ENCODE results near the gene PAWR.
"Not testable (repeated sequence)": the region's sequence is repeated elsewhere in the genome, so short reads cannot be mapped to it uniquely, and the experiment has no call there.

PAWR gene

DNA sequence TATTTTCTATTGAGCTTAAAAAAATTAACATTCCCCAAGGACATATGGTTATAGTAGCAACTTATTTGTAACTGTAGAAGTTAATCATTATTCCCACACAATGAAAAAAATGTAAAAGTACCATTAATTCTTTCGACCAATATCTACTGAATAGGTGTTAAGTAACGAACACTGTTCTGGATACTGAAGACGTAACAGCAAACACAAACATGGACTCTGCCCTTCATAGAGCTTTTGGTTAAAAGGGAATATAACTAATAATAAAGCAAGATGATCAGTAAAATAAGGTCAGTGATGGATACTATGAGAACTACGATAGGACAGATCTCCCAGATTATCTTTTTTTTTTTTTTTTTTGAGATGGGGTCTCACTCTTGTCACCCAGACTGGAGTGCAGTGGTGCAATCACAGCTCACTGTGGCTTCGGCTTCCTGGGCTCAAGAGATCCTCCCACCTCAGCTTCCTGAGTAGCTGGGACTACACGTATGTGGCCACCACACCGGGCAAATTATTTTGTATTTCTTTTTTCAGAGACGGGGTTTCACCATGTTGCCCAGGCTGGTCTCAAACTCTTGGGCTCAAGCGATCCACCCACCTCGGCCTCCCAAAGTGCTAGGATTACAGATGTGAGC is 93.9 kb downstream of the PAWR start:
- in situ Hi-C loops (cut with MboI; ENCODE audit: low sequenced_read_pairs): no loop called here

DNA sequence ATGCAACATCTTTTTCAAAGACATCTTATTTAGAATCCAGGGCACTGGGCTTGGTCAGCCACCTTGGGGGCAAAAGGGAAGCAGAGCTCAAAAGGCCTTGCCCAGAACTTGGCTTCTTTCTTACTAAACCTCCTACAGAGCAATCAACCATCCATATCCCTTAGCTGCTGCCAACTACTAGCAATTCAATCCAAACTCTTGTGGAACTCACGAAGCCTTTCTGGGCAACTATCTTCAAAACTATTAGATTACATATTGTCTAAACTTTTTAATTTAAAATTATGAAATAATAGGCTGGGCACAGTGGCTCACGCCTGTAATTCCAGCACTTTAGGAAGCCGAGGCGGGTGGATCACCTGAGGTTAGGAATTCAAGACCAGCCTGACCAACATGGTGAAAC is 95.5 kb downstream of the PAWR start:
- in situ Hi-C loops (cut with MboI; ENCODE audit: low sequenced_read_pairs): no loop called here

DNA sequence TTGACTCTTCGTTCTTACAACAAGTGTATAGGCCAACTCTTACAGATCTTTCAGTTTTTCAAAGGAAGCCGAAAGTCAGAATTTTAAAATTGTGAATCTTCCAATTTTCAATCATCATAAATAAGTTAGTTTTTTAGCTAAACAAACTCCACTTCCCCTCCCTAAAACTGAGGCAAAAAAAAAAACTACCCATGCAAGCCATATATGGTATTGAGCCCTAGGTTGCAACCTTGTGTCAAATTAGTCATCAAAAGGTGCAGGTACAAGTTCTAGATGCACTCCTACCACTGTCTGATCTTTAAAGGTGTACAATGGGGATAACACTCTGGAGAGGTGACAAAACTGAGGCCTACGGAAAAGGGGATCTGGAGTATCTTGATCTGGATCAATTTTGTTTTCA is 97.9 kb downstream of the PAWR start:
- in situ Hi-C loops (cut with MboI; ENCODE audit: low sequenced_read_pairs): no loop called here

DNA sequence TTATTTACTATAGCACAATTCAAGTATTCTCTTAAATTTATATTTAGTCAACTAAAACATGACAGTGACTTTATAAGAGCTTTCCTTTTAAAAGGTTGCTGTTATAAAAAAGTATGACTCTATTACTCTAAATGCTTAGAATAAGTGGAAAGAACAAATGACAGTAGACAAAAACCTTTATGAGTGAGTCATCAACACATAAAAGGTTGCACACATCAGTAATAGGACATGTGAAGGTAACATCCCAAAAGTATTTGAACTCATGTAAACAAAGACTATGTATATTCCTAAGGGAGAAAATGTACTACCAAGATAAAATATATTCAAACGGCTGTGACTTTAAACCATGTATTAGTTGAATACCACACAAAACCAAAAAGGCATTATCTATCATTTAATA is 98.8 kb downstream of the PAWR start:
- in situ Hi-C loops (cut with MboI; ENCODE audit: low sequenced_read_pairs): no loop called here

DNA sequence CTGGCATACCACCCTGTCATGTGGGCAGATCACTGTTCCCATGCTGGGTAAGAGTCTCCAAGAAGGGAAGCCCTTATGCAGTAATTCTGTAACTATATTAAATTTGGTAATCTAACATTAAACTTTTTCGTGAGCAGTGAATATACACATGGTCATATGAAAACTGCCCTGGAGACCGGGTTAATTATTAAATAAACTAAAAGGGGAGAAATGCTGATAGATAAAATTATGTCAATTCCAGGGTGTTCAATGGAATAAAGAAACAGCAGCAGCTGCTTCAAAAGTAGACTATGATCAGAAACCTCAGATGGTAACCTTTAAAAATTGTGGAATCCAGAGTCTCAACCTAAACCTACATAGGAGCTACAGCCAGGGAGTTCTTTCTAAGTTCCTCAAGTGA is 100.0 kb downstream of the PAWR start:
- in situ Hi-C loops (cut with MboI; ENCODE audit: low sequenced_read_pairs): no loop called here

DNA sequence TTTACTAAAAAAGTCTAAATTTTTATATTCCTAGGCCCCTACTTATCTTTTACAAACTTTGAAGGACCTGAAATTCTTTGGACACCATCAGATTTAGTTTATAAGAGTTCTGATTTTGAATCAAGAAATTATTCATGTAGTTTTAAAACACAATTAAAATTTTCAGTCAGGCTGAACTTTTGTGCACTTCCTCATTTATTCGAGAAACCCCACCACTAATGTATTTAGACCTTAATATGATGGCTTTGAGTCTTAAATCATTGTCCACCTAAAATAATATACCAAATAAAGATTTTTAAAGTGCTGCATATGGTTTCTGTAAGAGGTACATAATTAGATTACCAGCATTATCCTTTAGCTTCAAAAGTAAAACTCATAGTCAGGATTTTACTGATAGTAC is 103.4 kb downstream of the PAWR start:
- in situ Hi-C loops (cut with MboI; ENCODE audit: low sequenced_read_pairs): no loop called here

DNA sequence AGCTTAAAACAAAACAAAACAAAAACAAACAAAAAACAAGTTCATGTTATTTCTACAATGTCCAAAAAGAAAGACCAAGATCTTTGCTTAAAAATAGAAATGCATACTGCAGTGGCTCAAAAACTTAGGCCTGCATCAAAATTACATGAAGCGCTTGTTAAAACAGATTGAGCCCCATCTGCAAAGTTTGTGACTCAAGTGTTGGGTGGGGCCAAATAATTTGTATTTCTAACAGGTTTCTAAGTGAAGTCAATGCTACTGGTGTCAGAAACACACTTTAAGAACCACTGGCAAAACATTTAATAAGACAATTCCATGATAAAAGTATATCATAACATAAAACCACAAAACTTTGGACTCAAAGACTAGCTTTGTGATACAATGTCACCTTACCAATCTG is 105.6 kb downstream of the PAWR start:
- in situ Hi-C loops (cut with MboI; ENCODE audit: low sequenced_read_pairs): no loop called here

DNA sequence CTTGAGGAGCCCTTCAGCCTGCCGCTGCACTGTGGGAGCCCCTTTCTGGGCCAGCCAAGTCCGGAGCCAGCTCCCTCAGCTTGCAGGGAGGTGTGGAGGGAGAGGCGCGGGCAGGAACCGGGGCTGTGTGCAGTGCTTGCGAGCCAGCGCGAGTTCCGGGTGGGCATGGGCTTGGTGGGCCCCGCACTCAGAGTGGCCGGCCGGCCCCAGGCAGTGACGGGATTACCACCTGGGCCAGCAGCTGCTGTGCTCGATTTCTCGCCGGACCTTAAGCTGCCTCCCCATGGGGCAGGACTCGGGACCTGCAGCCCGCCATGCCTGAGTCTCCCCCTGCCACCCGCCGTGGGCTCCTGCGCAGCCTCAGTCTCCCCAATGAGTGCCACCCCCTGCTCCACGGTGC is 116.9 kb downstream of the PAWR start:
- in situ Hi-C loops (cut with MboI; ENCODE audit: low sequenced_read_pairs): no loop called here

DNA sequence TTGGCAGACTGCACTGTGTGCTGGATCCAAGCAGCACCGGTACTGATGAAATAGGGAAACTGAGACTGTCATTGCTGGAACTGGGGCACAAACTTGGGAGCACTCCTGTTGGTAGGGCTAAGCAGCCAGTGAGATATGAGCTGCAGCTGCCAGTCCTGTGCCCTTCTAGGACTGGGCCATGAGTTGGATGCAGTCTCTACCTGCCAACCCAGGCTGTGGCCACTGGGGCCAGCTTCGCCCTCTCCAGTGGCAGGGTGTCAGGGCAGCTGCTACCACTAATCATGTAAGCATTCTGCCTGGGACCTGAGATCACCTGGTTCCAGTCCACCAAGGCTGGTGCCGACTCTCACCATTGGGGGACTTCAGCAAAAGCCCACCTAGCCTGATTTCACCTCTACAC is 121.1 kb downstream of the PAWR start:
- in situ Hi-C loops (cut with MboI; ENCODE audit: low sequenced_read_pairs): no loop called here

DNA sequence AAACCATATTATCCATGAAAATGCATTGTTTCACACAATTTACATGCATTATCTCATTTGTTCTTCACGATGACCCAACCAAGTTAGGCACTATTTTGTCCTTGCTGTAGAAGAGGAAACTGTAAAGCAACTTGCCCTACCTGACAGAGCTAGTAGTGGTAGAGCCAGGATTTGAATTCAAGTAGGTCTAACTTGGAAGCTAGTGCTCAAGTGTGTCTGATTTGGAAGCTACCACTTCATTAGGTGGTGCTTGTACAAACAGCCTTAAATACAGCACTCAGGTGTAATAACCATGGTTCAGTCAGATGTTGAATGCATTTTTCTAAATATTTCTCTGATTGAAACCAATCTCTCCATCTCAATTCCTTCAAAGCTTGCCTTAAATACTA is 123.6 kb downstream of the PAWR start:
- in situ Hi-C loops (cut with MboI; ENCODE audit: low sequenced_read_pairs): no loop called here

DNA sequence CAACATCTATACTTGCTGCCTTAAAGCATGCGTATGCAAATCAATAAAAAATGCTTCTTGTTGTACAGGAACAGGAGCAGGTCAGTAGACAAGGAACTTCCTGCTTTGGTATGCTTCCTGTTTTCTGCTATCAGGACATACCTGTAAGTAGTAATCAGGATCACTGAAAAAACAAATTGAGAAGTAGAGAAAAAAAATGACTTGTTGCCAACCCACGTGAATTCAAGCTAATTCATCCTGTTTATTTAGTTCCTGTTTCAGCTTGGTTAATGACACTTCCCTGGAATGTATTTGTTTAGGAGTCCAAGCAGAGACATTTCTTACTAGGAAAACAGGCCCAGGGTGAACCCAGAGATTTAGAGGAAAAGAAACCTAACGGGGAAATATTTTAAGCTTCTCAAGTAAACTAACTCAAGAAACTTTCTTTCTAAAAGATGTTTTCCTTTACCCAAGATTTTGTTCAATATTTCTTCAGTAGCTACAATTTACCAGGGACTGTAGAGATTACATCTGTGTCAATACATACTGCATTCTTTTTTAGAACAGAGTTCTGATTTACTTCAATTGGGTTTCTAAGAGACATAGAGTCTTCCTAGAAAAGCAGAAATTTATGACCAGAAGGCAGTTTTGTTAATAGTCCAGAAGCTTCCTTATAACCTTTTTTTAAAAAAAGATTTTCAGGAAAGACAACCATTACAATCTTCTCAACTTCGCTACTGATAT is 124.2 kb downstream of the PAWR start:
- in situ Hi-C loops (cut with MboI; ENCODE audit: low sequenced_read_pairs): no loop called here

DNA sequence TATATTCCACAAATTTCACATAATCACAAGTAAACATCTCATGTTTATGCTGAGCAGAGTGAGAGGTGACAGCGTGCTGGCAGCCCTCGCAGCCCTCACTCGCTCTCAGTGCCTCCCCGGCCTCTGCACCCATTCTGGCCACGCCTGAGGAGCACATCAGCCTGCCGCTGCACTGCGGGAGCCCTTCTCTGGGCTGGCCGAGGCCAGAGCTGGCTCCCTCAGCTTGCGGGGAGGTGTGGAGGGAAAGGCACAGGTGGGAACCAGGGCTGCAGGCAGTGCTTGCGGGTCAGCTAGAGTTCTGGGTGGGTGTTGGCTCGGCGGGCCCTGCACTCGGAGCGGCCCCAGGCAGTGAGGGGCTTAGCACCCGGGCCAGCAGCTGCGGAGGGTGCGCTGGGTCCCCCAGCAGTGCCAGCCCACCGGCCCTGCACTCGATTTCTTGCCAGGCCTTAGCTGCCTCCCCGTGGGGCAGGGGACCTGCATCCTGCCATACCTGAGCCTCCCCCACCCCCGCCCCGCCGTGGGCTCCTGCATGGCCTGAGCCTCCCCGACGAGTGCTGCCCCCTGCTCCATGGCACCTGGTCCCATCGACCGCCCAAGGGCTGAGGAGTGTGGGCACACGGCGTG is 125.9 kb downstream of the PAWR start:
- in situ Hi-C loops (cut with MboI; ENCODE audit: low sequenced_read_pairs): not testable (repeated sequence)

DNA sequence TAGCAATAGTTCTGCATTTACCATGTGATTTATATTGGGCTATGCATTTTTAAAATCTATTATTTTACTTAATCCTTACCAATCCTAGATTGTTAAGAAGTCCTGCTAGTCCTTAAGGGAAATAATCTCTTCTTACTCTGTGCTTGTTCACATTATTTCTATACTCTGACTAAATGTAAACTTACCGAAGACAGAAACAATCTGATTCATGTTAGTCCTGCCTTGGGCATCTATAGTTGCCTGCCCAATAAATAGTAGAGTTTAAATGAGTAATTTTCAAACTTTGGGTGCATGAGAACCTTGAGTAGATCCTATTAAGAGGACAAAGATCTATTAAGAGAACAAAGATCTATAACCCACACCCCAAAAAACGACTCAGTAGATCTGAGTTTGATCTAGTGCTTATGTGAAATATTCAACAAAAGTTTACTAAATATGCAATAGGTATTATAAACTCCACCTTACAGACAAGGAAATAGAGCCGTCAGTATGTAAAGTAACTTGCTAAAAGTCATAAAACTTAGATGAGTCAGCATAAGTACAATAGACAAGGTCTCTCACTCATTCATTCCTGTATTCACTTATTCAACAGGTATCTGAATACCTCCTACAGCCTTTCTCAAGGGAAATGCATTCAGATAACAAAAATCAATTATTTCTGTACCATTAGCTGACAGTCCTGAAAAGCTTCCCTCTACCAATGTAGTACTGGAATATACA is 127.6 kb downstream of the PAWR start:
- in situ Hi-C loops (cut with MboI; ENCODE audit: low sequenced_read_pairs): no loop called here

DNA sequence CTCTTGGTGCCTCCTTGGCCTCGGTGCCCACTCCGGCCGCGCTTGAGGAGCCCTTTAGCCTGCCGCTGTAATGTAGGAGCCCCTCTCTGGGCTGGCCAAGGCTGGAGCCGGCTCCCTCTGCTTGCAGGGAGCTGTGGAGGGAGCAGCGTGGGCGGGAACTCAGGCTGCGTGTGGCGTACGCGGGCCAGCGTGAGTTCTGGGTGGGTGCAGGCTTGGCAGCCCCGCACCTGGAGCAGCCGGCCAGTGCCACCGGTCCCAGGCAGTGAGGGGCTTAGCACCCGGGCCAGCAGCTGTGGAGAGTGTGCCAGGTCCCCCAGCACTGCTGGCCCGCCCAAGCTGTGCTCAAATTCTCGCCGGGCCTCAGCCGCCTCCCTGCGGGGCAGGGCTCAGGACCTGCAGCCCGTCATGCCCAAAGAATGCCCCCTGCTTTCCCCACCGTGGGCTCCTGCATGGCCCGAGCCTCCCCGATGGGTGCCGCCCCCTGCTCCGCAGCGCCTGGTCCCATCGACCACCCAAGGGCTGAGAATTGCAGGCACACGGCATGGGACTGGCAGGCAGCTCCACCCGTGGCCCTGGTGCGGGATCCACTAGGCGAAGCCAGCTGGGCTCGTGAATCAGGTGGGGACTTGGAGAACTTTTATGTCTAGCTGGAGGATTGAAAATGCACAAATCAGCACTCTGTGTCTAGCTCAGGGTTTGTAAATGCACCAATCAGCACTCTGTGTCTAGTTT is 129.2 kb downstream of the PAWR start:
- in situ Hi-C loops (cut with MboI; ENCODE audit: low sequenced_read_pairs): no loop called here

DNA sequence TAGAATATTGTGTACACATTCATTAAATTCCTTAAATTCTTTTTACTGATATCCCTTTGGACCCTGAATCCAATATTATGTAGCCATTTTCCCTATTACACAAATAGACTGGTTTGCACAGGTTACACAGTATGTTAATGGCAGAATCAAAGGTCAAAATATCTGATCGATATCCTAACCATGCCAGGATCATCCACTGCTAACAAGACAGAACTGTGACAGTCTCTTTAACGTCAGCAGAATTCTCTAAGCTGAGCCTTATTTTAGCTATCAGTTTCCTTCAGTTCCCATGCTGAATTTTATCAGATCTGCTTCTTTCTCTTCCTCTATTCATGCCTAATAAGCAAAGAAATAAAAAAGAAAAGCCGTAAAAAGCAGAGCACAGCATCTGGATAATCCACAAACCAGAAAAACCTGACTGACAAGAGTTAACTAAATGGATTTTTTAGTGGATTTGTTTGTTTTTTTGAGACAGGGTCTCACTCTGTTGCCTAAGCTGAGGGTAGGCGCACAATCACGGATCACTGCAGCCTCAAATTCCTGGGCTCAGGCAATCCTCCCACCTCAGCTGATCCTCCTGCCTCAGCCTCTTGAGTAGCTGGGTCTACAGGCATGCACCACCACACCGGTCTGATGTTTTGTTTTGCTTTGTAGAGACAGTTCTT is 130.4 kb downstream of the PAWR start:
- in situ Hi-C loops (cut with MboI; ENCODE audit: low sequenced_read_pairs): no loop called here

DNA sequence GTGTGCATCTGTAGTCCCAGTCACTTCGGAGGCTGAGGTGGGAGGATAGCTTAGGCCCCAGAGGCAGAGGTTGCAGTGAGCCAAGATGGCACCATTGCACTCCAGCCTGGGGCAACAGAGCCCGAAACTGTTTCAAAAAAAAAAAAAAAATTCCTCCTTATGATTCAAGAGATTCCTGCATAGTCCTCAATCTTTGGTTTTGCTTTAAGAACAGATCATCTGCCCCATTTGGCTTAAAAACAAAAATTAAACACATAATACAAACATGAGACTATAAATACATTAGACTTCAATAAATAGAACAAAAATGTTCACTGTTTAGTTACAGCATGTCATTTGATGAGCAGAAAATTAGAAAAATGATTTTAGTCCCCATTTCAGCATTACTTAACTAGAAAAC is 131.2 kb downstream of the PAWR start:
- in situ Hi-C loops (cut with MboI; ENCODE audit: low sequenced_read_pairs): no loop called here

DNA sequence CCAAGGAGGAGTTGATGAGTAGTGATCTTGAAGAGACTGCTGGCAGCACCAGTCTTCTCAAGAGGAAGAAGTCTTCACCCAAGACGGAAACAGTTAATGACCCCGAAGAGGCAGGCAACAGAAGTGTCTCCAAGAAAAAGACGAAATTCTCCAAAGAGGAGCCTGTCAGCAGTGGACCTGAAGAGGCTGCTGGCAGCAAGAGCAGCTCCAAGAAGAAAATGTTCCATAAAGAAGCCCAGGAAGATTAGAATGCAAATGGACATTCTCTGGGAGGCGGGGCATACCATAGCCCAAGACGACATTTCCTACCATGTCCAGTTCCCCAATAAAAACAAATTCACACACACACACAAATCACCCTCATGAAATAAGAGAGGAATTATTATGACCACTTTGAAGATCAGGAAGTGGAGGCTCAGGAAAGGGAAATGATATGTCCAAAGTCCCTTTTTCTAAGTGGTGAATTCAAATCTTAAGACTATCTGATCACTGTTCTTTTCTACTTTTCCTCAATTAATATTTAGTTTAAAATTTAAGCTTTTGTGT is 131.8 kb downstream of the PAWR start:
- in situ Hi-C loops (cut with MboI; ENCODE audit: low sequenced_read_pairs): no loop called here

DNA sequence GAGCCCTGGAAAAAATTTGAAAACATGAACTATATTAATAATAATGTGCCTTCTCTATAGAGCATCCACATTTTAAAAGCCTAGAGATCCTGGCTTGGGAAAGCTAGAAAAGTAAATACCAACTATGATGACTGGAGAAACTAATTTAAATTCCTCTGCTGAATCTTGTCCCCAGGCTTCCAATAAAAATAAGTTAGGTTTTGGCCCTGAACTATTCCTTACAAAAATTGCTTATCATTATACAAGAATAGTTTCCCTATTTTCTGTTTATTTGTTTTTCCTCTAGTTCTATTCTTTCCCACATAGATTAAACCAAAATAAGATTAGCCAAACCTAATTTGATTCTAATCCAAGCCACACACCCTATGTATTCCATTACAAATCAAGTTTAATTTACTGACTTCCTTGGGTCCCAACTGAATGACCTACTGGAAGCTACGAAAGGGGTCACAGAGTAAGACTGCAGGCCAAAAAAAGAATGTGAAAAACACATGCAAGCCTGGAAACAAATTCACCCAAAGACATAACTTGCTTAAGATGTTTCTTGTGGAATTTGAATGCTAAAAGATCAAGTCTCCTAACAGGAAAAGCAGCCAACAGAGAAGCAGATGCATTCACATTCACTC is 133.0 kb downstream of the PAWR start:
- in situ Hi-C loops (cut with MboI; ENCODE audit: low sequenced_read_pairs): no loop called here

DNA sequence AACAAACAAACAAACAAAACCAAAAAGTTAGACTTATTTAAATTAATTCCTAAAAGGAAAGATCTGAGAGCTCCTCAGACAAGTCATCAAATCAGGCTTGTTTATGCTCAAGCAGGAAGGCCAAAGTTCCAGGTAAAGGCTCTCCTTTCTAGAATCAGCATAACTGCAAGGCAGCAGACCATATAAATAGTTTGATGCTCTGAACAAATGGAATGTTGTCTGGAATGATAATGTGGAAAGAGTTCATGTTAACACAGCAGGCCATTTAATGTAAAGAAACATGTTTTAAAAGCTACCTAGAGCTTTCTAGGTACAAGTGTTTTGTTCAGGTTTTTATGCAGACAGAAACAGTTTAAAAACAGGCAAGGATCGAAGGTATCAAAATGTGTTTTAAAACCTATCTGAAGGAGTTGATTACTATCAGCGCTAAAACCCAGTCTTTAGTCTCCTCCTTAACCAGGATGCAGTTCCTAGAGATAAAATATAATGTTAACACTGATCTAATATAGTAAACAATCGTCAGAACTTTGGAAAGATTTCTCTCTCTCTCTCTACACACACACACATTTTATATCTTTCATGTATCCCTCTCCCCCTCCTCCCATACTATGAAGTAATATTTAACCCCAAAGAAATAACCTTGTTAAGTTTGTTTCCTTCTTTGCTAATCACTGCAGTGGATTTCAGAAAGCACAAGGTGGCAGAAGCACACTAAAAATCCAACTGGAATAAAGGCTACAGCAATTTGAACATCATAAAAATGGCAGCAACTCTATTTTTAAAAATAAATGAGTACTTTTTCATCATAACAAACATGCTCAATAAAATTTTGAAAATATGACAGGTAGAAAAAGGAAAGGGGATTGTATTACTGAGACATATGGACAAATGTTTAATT is 135.5 kb downstream of the PAWR start:
- in situ Hi-C loops (cut with MboI; ENCODE audit: low sequenced_read_pairs): no loop called here
